Keratinocyte (primary cell): ENCODE results near the gene LYPD6B.

Source experiments
- CTCF ChIP-seq, 3 experiments: IDR thresholded peaks in 1 of 3; conservative IDR thresholded peaks in 1 of 3; optimal IDR thresholded peaks in 1 of 3; 2 replicates in 2 of 3; 3 replicates in 1 of 3; pipeline versions ENCODE3 to v1.5.1; 2011; ENCODE audit warnings: low read length in 3 of 3, mild to moderate bottlenecking in 3 of 3, moderate library complexity in 2 of 3, control low read depth in 1 of 3, inconsistent platforms in 1 of 3; ENCODE audit not compliant: insufficient read depth in 2 of 3; ENCODE audit errors: extremely low read depth in 1 of 3
- EZH2 ChIP-seq: IDR thresholded peaks from one replicate; pipeline ENCODE4 v1.6.1; 2012; ENCODE audit warnings: inconsistent platforms, mild to moderate bottlenecking, low read length, moderate library complexity

- TF ChIP-seq CTCF (optimal IDR thresholded peaks at IDR 0.05 in 1 of 3, IDR thresholded peaks at IDR 0.05 in 1 of 3, conservative IDR thresholded peaks at IDR 0.05 in 1 of 3; ENCODE audit: extremely low read depth in 1 of 3, insufficient read depth in 2 of 3, low read length in 3 of 3) (no peak), EZH2 (no peak)
Measured at GRCh38 chr2:149152469-149152953, 114.0 kb downstream of the LYPD6B start.
